HCT116 (cell line): Measurements from ENCODE around the gene LRRC14B. TPM values are rescaled to one million over a fixed set of nuclear protein-coding genes. Genes with fewer than 3 reads are reported as not detected.

Source experiments
- ATAC-seq: fragments of 200-7000 bp; cut with Tn5 transposase; 2 replicates; pipeline ENCODE4 v1.9.1; 2020; ENCODE audit warnings: mild to moderate bottlenecking, moderate library complexity
- BruUV-seq: library from RNA; stranded (reverse); fragments of 400-500 nt; replicated peaks from 2 replicates; lab custom pipeline; 2021; lab: Mats Ljungman, UMichigan
- CTCF ChIA-PET: fragments of 300-600 bp; sonication (Branson Sonifier 250); formaldehyde crosslinking; loops from one replicate; lab custom pipeline; 2021; ENCODE audit warnings: antibody characterized with exemption; lab: Charles Lee
- POLR2A ChIA-PET: fragments of 300-600, 350-600 bp; sonication (Branson Sonifier 250); formaldehyde crosslinking; loops from one replicate; lab custom pipeline; 2021; ENCODE audit warnings: antibody characterized with exemption; lab: Charles Lee
- RAD21 ChIA-PET, 2 experiments: fragments of 300-600 bp; sonication (Branson Sonifier 250); formaldehyde crosslinking; loops; one replicate each; lab custom pipeline; 2023; ENCODE audit warnings: low total read pairs in 2 of 2; ENCODE audit not compliant: uncharacterized antibody in 2 of 2, unreplicated experiment in 2 of 2, low non-redundant PET in 1 of 2; lab: Charles Lee
- DNase-seq: peaks from one replicate; pipeline ENCODE4 v3.0.0-alpha.2; 2010; ENCODE audit warnings: low read depth, low spot score
- H2AFZ ChIP-seq: fragments of 200-600 bp; shearing (Covaris generic), sonication (generic); 2 replicates; pipeline ENCODE4 v1.6.1; 2017; ENCODE audit warnings: low read depth, mixed run types, mixed read lengths, antibody characterized with exemption, low read length; ENCODE audit not compliant: poor library complexity, severe bottlenecking
- H3K27ac ChIP-seq: 2 replicates; pipeline ENCODE4 v1.5.1; 2012; ENCODE audit warnings: low read depth, low read length
- H3K27me3 ChIP-seq: fragments of 200-600 bp; sonication (generic); 2 replicates; pipeline ENCODE4 v1.6.1; 2016; ENCODE audit warnings: mixed run types, low read length, mixed read lengths; ENCODE audit not compliant: insufficient read depth
- H3K36me3 ChIP-seq, 2 experiments: fragments of 200-500 bp in 1 of 2; fragments of 200-600 bp in 1 of 2; sonication (Bioruptor generic) in 1 of 2; sonication (generic) in 1 of 2; 2 replicates each; pipeline versions ENCODE4 v1.5.1 to v1.6.1; 2014 to 2016; ENCODE audit warnings: low read length in 2 of 2, inconsistent platforms in 1 of 2, mixed read lengths in 1 of 2, mixed run types in 1 of 2; ENCODE audit not compliant: insufficient read depth in 2 of 2, control insufficient read depth in 1 of 2
- H3K4me1 ChIP-seq, 2 experiments: fragments of 200-600 bp in 1 of 2; sonication (generic) in 1 of 2; 2 replicates each; pipeline versions ENCODE4 v1.5.1 to v1.6.1; 2012 to 2017; ENCODE audit warnings: low read length in 2 of 2, inconsistent platforms in 1 of 2, mild to moderate bottlenecking in 1 of 2, mixed read lengths in 1 of 2, mixed run types in 1 of 2, moderate library complexity in 1 of 2; ENCODE audit not compliant: insufficient read depth in 2 of 2, control insufficient read depth in 1 of 2
- H3K4me2 ChIP-seq: fragments of 200-600 bp; sonication (generic); 2 replicates; pipeline ENCODE4 v1.6.1; 2017; ENCODE audit warnings: mixed run types, low read length, mixed read lengths
- H3K4me3 ChIP-seq, 2 experiments: fragments of 200-600 bp in 1 of 2; sonication (generic) in 1 of 2; replicated peaks in 1 of 2; 2 replicates each; pipeline ENCODE4 v1.5.1; 2011 to 2016; ENCODE audit warnings: low read length in 2 of 2, control low read depth in 1 of 2, low read depth in 1 of 2, mild to moderate bottlenecking in 1 of 2, mixed read lengths in 1 of 2, mixed run types in 1 of 2
- H3K79me2 ChIP-seq: fragments of 200-600 bp; sonication (generic); 2 replicates; pipeline ENCODE4 v1.6.1; 2017; ENCODE audit warnings: mild to moderate bottlenecking, mixed run types, low read length, moderate library complexity, mixed read lengths; ENCODE audit not compliant: insufficient read depth
- H3K9ac ChIP-seq: fragments of 200-600 bp; sonication (generic); 2 replicates; pipeline ENCODE4 v1.6.1; 2016; ENCODE audit warnings: low read length, mixed read lengths
- H3K9me2 ChIP-seq: fragments of 200-600 bp; sonication (generic), shearing (Covaris generic); 2 replicates; pipeline ENCODE4 v1.6.1; 2017; ENCODE audit warnings: mixed run types, mild to moderate bottlenecking, moderate library complexity; ENCODE audit not compliant: insufficient read depth
- H3K9me3 ChIP-seq, 2 experiments: fragments of 200-500 bp in 1 of 2; fragments of 200-600 bp in 1 of 2; sonication (Bioruptor generic) in 1 of 2; sonication (generic) in 1 of 2; 2 replicates each; pipeline ENCODE4 v1.6.1; 2014 to 2017; ENCODE audit warnings: low read length in 2 of 2, mixed read lengths in 2 of 2, inconsistent platforms in 1 of 2, low read depth in 1 of 2, mild to moderate bottlenecking in 1 of 2, mixed run types in 1 of 2, moderate library complexity in 1 of 2; ENCODE audit not compliant: control insufficient read depth in 1 of 2, insufficient read depth in 1 of 2
- H4K20me1 ChIP-seq: fragments of 200-600 bp; sonication (generic), shearing (Covaris generic); 2 replicates; pipeline ENCODE4 v1.6.1; 2017; ENCODE audit warnings: mixed run types, mild to moderate bottlenecking, moderate library complexity; ENCODE audit not compliant: insufficient read depth
- ATF3 ChIP-seq: IDR thresholded peaks from 2 replicates; pipeline ENCODE4 v1.6.1; 2012
- SP1 ChIP-seq: IDR thresholded peaks from 2 replicates; pipeline ENCODE4 v1.6.1; 2012; ENCODE audit warnings: low read depth
- intact Hi-C: fragments of 100-400 bp; cut with micrococcal nuclease; formaldehyde crosslinking; loops from 2 replicates; pipeline ENCODE4 v1.10.0; 2022
- total RNA-seq: library from RNA; stranded (reverse); gene quantifications from one replicate; pipeline ENCODE4 v1.2.1, GENCODE V29; 2021; ENCODE audit not compliant: unreplicated experiment
- TF ChIP-seq, protein P1 (sequence below): IDR thresholded peaks from 2 replicates; pipeline ENCODE4 v1.6.1; 2012; ENCODE audit warnings: low read depth

Gene LRRC14B
- total RNA-seq, 1 experiment from 2014 or later: not detected

DNA sequence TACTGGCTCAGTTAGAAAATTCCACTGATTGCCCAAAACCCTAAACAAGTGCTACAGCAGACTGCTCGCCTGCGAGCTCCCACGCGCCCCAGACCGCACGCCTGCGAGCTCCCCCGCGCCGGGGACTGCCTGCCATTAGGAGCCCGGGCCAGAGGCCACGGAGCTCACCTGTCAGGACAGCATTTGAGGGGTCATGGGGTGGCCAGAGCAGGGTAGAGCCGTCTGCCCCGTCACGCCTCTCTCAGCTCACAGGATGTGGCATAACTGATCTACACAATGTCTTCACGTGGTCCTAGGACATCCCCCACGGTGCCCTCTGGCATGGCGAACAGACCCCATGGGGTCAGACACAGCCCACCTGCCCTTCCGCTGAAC is 29.1 kb upstream of the LRRC14B start (continued):
- TF ChIP-seq, protein P1, sequence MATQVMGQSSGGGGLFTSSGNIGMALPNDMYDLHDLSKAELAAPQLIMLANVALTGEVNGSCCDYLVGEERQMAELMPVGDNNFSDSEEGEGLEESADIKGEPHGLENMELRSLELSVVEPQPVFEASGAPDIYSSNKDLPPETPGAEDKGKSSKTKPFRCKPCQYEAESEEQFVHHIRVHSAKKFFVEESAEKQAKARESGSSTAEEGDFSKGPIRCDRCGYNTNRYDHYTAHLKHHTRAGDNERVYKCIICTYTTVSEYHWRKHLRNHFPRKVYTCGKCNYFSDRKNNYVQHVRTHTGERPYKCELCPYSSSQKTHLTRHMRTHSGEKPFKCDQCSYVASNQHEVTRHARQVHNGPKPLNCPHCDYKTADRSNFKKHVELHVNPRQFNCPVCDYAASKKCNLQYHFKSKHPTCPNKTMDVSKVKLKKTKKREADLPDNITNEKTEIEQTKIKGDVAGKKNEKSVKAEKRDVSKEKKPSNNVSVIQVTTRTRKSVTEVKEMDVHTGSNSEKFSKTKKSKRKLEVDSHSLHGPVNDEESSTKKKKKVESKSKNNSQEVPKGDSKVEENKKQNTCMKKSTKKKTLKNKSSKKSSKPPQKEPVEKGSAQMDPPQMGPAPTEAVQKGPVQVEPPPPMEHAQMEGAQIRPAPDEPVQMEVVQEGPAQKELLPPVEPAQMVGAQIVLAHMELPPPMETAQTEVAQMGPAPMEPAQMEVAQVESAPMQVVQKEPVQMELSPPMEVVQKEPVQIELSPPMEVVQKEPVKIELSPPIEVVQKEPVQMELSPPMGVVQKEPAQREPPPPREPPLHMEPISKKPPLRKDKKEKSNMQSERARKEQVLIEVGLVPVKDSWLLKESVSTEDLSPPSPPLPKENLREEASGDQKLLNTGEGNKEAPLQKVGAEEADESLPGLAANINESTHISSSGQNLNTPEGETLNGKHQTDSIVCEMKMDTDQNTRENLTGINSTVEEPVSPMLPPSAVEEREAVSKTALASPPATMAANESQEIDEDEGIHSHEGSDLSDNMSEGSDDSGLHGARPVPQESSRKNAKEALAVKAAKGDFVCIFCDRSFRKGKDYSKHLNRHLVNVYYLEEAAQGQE: no peak

GRCh38 chr5:162565-163337 is 28.5 kb upstream of the LRRC14B start:
- no peaks in the 10 kb centered on the region for H3K4me1 ChIP-seq
- no peaks in the 10 kb centered on the region for H3K9me2 ChIP-seq
- no peak overlapping the region for H3K4me2 ChIP-seq
- ChIA-PET POLR2A (no interaction called here), CTCF (no interaction called here), RAD21 (no interaction called here)
- BruUV-seq: no TSS peak
- no peak overlapping the region for H2AFZ ChIP-seq
- intact Hi-C loops: no loop called here
- H4K20me1 ChIP-seq: no peaks in the 10 kb centered on the region
- H3K9me3 ChIP-seq: no peaks in the 10 kb centered on the region
- H3K36me3 ChIP-seq: no peaks in the 10 kb centered on the region
- TF ChIP-seq SP1 (no peak), ATF3 (no peak)
- DNase-seq (no peak), ATAC-seq (no peak)
- H3K4me3 ChIP-seq: no peak overlapping the region
- no peak overlapping the region for H3K9ac ChIP-seq
- H3K79me2 ChIP-seq: no peaks in the 10 kb centered on the region
- no peaks in the 10 kb centered on the region for H3K27me3 ChIP-seq
- no peak overlapping the region for H3K27ac ChIP-seq
